Measurements from ENCODE around the gene COG3.

COG3 gene

GRCh38 chr13:45474584-45475454 lies 10.1 kb downstream of the COG3 start:
- no peak overlapping the region for H3K27ac ChIP-seq (ENCODE audit: low read depth in 2 of 2, low read length in 2 of 2)
- peaks cover 13 to 26% of the 10 kb centered on the region in 2 donors for H3K36me3 ChIP-seq (ENCODE audit: control insufficient read depth in 2 of 2, insufficient read depth in 2 of 2, low read length in 2 of 2)
- H3K9ac ChIP-seq (ENCODE audit: low read depth in 1 of 2, low read length in 2 of 2), result no peak overlapping the region
- no peaks in the 10 kb centered on the region for H3K27me3 ChIP-seq (ENCODE audit: control insufficient read depth in 2 of 2, insufficient read depth in 2 of 2, low read length in 2 of 2)
- H3K4me1 ChIP-seq (ENCODE audit: control insufficient read depth in 2 of 2, insufficient read depth in 2 of 2, low read length in 2 of 2), result no peaks in the 10 kb centered on the region
- H3K9me3 ChIP-seq (ENCODE audit: control insufficient read depth in 2 of 2, low read length in 2 of 2), result no peaks in the 10 kb centered on the region
- H3K4me3 ChIP-seq (ENCODE audit: low read length in 2 of 2), result no peak overlapping the region

- Histone ChIP-seq H3K4me1 (ENCODE audit: control insufficient read depth in 2 of 2, insufficient read depth in 2 of 2, low read length in 2 of 2) (no peaks in the 10 kb centered on the region), H3K27me3 (ENCODE audit: control insufficient read depth in 2 of 2, insufficient read depth in 2 of 2, low read length in 2 of 2) (no peaks in the 10 kb centered on the region), H3K4me3 (ENCODE audit: low read length in 2 of 2) (no peak overlapping the region), H3K36me3 (ENCODE audit: control insufficient read depth in 2 of 2, insufficient read depth in 2 of 2, low read length in 2 of 2) (peaks cover 31 to 45% of the 10 kb centered on the region in 2 donors), H3K9ac (ENCODE audit: low read depth in 1 of 2, low read length in 2 of 2) (no peak overlapping the region), H3K27ac (ENCODE audit: low read depth in 2 of 2, low read length in 2 of 2) (no peak overlapping the region), H3K9me3 (ENCODE audit: control insufficient read depth in 2 of 2, low read length in 2 of 2) (no peaks in the 10 kb centered on the region)
Measured at GRCh38 chr13:45479661-45480060, 14.9 kb downstream of the COG3 start.

- no peaks in the 10 kb centered on the region for H3K9me3 ChIP-seq (ENCODE audit: control insufficient read depth in 2 of 2, low read length in 2 of 2)
- H3K9ac ChIP-seq (ENCODE audit: low read depth in 1 of 2, low read length in 2 of 2), result no peak overlapping the region
- no peaks in the 10 kb centered on the region for H3K27me3 ChIP-seq (ENCODE audit: control insufficient read depth in 2 of 2, insufficient read depth in 2 of 2, low read length in 2 of 2)
- no peak overlapping the region for H3K27ac ChIP-seq (ENCODE audit: low read depth in 2 of 2, low read length in 2 of 2)
- no peak overlapping the region for H3K4me3 ChIP-seq (ENCODE audit: low read length in 2 of 2)
- peaks cover 35 to 43% of the 10 kb centered on the region in 2 donors for H3K36me3 ChIP-seq (ENCODE audit: control insufficient read depth in 2 of 2, insufficient read depth in 2 of 2, low read length in 2 of 2)
- no peaks in the 10 kb centered on the region for H3K4me1 ChIP-seq (ENCODE audit: control insufficient read depth in 2 of 2, insufficient read depth in 2 of 2, low read length in 2 of 2)
Measured at GRCh38 chr13:45481688-45482087, 16.9 kb downstream of the COG3 start.

- H3K36me3 ChIP-seq (ENCODE audit: control insufficient read depth in 2 of 2, insufficient read depth in 2 of 2, low read length in 2 of 2), result peaks cover 42 to 47% of the 10 kb centered on the region in 2 donors
Measured at GRCh38 chr13:45482571-45483173, 17.9 kb downstream of the COG3 start.

GRCh38 chr13:45487604-45488003 lies 22.9 kb downstream of the COG3 start:
- Histone ChIP-seq H3K4me3 (ENCODE audit: low read length in 2 of 2) (no peak overlapping the region), H3K4me1 (ENCODE audit: control insufficient read depth in 2 of 2, insufficient read depth in 2 of 2, low read length in 2 of 2) (no peaks in the 10 kb centered on the region), H3K9me3 (ENCODE audit: control insufficient read depth in 2 of 2, low read length in 2 of 2) (no peaks in the 10 kb centered on the region), H3K27me3 (ENCODE audit: control insufficient read depth in 2 of 2, insufficient read depth in 2 of 2, low read length in 2 of 2) (no peaks in the 10 kb centered on the region), H3K9ac (ENCODE audit: low read depth in 1 of 2, low read length in 2 of 2) (no peak overlapping the region), H3K27ac (ENCODE audit: low read depth in 2 of 2, low read length in 2 of 2) (no peak overlapping the region), H3K36me3 (ENCODE audit: control insufficient read depth in 2 of 2, insufficient read depth in 2 of 2, low read length in 2 of 2) (peaks cover 43 to 54% of the 10 kb centered on the region in 2 donors)

More at GRCh38 chr13:45482571-45483173, 17.9 kb downstream of the COG3 start:
- no peaks in the 10 kb centered on the region for H3K27me3 ChIP-seq (ENCODE audit: control insufficient read depth in 2 of 2, insufficient read depth in 2 of 2, low read length in 2 of 2)
- no peaks in the 10 kb centered on the region for H3K4me1 ChIP-seq (ENCODE audit: control insufficient read depth in 2 of 2, insufficient read depth in 2 of 2, low read length in 2 of 2)
- no peaks in the 10 kb centered on the region for H3K9me3 ChIP-seq (ENCODE audit: control insufficient read depth in 2 of 2, low read length in 2 of 2)
- H3K4me3 ChIP-seq (ENCODE audit: low read length in 2 of 2), result no peak overlapping the region
- no peak overlapping the region for H3K27ac ChIP-seq (ENCODE audit: low read depth in 2 of 2, low read length in 2 of 2)
- no peak overlapping the region for H3K9ac ChIP-seq (ENCODE audit: low read depth in 1 of 2, low read length in 2 of 2)

GRCh38 chr13:45490068-45490467 lies 25.3 kb downstream of the COG3 start:
- Histone ChIP-seq H3K4me3 (ENCODE audit: low read length in 2 of 2) (no peak overlapping the region), H3K27ac (ENCODE audit: low read depth in 2 of 2, low read length in 2 of 2) (no peak overlapping the region), H3K9me3 (ENCODE audit: control insufficient read depth in 2 of 2, low read length in 2 of 2) (no peaks in the 10 kb centered on the region), H3K9ac (ENCODE audit: low read depth in 1 of 2, low read length in 2 of 2) (no peak overlapping the region), H3K27me3 (ENCODE audit: control insufficient read depth in 2 of 2, insufficient read depth in 2 of 2, low read length in 2 of 2) (no peaks in the 10 kb centered on the region), H3K4me1 (ENCODE audit: control insufficient read depth in 2 of 2, insufficient read depth in 2 of 2, low read length in 2 of 2) (no peaks in the 10 kb centered on the region), H3K36me3 (ENCODE audit: control insufficient read depth in 2 of 2, insufficient read depth in 2 of 2, low read length in 2 of 2) (peaks cover 35 to 49% of the 10 kb centered on the region in 2 donors)

GRCh38 chr13:45492538-45492937 lies 27.8 kb downstream of the COG3 start:
- H3K36me3 ChIP-seq (ENCODE audit: control insufficient read depth in 2 of 2, insufficient read depth in 2 of 2, low read length in 2 of 2), result peaks cover 35 to 50% of the 10 kb centered on the region in 2 donors
- H3K27me3 ChIP-seq (ENCODE audit: control insufficient read depth in 2 of 2, insufficient read depth in 2 of 2, low read length in 2 of 2), result no peaks in the 10 kb centered on the region
- no peaks in the 10 kb centered on the region for H3K9me3 ChIP-seq (ENCODE audit: control insufficient read depth in 2 of 2, low read length in 2 of 2)
- no peaks in the 10 kb centered on the region for H3K4me1 ChIP-seq (ENCODE audit: control insufficient read depth in 2 of 2, insufficient read depth in 2 of 2, low read length in 2 of 2)
- no peak overlapping the region for H3K9ac ChIP-seq (ENCODE audit: low read depth in 1 of 2, low read length in 2 of 2)
- no peak overlapping the region for H3K4me3 ChIP-seq (ENCODE audit: low read length in 2 of 2)
- no peak overlapping the region for H3K27ac ChIP-seq (ENCODE audit: low read depth in 2 of 2, low read length in 2 of 2)

- Histone ChIP-seq H3K36me3 (ENCODE audit: control insufficient read depth in 2 of 2, insufficient read depth in 2 of 2, low read length in 2 of 2) (peaks cover 50 to 54% of the 10 kb centered on the region in 2 donors), H3K9ac (ENCODE audit: low read depth in 1 of 2, low read length in 2 of 2) (no peak overlapping the region), H3K4me3 (ENCODE audit: low read length in 2 of 2) (no peak overlapping the region), H3K27ac (ENCODE audit: low read depth in 2 of 2, low read length in 2 of 2) (no peak overlapping the region), H3K9me3 (ENCODE audit: control insufficient read depth in 2 of 2, low read length in 2 of 2) (no peaks in the 10 kb centered on the region), H3K4me1 (ENCODE audit: control insufficient read depth in 2 of 2, insufficient read depth in 2 of 2, low read length in 2 of 2) (no peaks in the 10 kb centered on the region), H3K27me3 (ENCODE audit: control insufficient read depth in 2 of 2, insufficient read depth in 2 of 2, low read length in 2 of 2) (no peaks in the 10 kb centered on the region)
Measured at GRCh38 chr13:45496942-45497341, 32.2 kb downstream of the COG3 start.

- no peak overlapping the region for H3K27ac ChIP-seq (ENCODE audit: low read depth in 2 of 2, low read length in 2 of 2)
- peaks cover 57 to 64% of the 10 kb centered on the region in 2 donors for H3K36me3 ChIP-seq (ENCODE audit: control insufficient read depth in 2 of 2, insufficient read depth in 2 of 2, low read length in 2 of 2)
Measured at GRCh38 chr13:45500492-45501174, 35.9 kb downstream of the COG3 start.

GRCh38 chr13:45501175-45501526 lies 36.4 kb downstream of the COG3 start:
- Histone ChIP-seq H3K9ac (ENCODE audit: low read depth in 1 of 2, low read length in 2 of 2) (no peak overlapping the region), H3K27ac (ENCODE audit: low read depth in 2 of 2, low read length in 2 of 2) (no peak overlapping the region), H3K9me3 (ENCODE audit: control insufficient read depth in 2 of 2, low read length in 2 of 2) (no peaks in the 10 kb centered on the region), H3K4me1 (ENCODE audit: control insufficient read depth in 2 of 2, insufficient read depth in 2 of 2, low read length in 2 of 2) (no peaks in the 10 kb centered on the region), H3K4me3 (ENCODE audit: low read length in 2 of 2) (no peak overlapping the region), H3K36me3 (ENCODE audit: control insufficient read depth in 2 of 2, insufficient read depth in 2 of 2, low read length in 2 of 2) (peaks cover 59 to 65% of the 10 kb centered on the region in 2 donors), H3K27me3 (ENCODE audit: control insufficient read depth in 2 of 2, insufficient read depth in 2 of 2, low read length in 2 of 2) (no peaks in the 10 kb centered on the region)

More at GRCh38 chr13:45500492-45501174, 35.9 kb downstream of the COG3 start:
- H3K4me3 ChIP-seq (ENCODE audit: low read length in 2 of 2), result no peak overlapping the region
- H3K9me3 ChIP-seq (ENCODE audit: control insufficient read depth in 2 of 2, low read length in 2 of 2), result no peaks in the 10 kb centered on the region
- no peaks in the 10 kb centered on the region for H3K4me1 ChIP-seq (ENCODE audit: control insufficient read depth in 2 of 2, insufficient read depth in 2 of 2, low read length in 2 of 2)
- H3K27me3 ChIP-seq (ENCODE audit: control insufficient read depth in 2 of 2, insufficient read depth in 2 of 2, low read length in 2 of 2), result no peaks in the 10 kb centered on the region
- no peak overlapping the region for H3K9ac ChIP-seq (ENCODE audit: low read depth in 1 of 2, low read length in 2 of 2)

All from mucosa of rectum (tissue), 2 donors.